GM12891 (cell line): ENCODE results near the gene OTULINL.

Experiments
- PAX5 ChIP-seq: IDR thresholded peaks from 2 replicates; pipeline ENCODE4 v1.6.1; 2011; ENCODE audit warnings: low read length, moderate library complexity, mild to moderate bottlenecking; ENCODE audit not compliant: insufficient read depth, severe bottlenecking
- POLR2A ChIP-seq: IDR thresholded peaks from 2 replicates; pipeline ENCODE4 v1.6.1; 2011; ENCODE audit warnings: low read depth, low read length, control low read depth
- POLR2AphosphoS5 ChIP-seq: IDR thresholded peaks from 2 replicates; pipeline ENCODE4 v1.6.1; 2011; ENCODE audit warnings: low read depth, low read length, control low read depth
- POU2F2 ChIP-seq: IDR thresholded peaks from 2 replicates; pipeline ENCODE4 v1.6.1; 2011; ENCODE audit warnings: low read depth, mild to moderate bottlenecking, control low read depth, low read length, moderate library complexity
- SPI1 ChIP-seq: IDR thresholded peaks from 2 replicates; pipeline ENCODE4 v1.6.1; 2011; ENCODE audit warnings: low read depth, low read length, control low read depth
- TAF1 ChIP-seq: IDR thresholded peaks from 2 replicates; pipeline ENCODE4 v1.6.1; 2011; ENCODE audit warnings: low read depth, low read length, control low read depth

DNA sequence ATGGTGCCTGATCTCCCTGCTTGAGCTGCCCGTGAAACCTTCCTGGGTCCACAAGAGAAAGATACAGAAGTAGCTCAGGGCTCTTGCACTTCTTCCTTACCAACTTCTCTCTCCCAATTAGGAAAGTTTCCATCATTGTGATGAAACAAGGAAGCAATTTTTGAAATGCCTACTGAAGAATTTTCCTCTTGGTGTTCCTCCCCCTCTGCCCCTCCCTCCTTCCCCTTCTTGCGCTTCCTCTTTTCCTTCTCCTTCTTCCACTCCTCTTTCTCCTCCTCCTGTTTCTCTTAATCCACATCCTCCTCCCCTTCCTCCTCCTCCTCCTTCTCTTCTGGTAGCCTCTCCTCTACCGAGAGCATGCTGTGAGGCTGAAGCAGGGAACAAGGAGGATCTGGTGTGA is 36.3 kb upstream of the OTULINL start:
- TF ChIP-seq TAF1 (no peak), POLR2A (no peak), POLR2AphosphoS5 (no peak), SPI1 (no peak), PAX5 (no peak), POU2F2 (no peak)
